Activated naive CD4-positive, alpha-beta T cell treated with anti-CD3 and anti-CD28 coated beads, Interleukin-2, amount 50 U/mL, for 72 hours (primary cell): Measurements from ENCODE around the gene ENG. TPM values are rescaled to one million over a fixed set of nuclear protein-coding genes. Genes with fewer than 3 reads are reported as not detected.
"Not testable (repeated sequence)": the region's sequence is repeated elsewhere in the genome, so short reads cannot be mapped to it uniquely, and the experiment has no call there.

ENCODE experiments used
- ATAC-seq, 2 donors: fragments of 150-1000 bp; cut with Tn5 transposase; 2 replicates each; pipeline ENCODE4 v1.10.0; 2021; ENCODE audit warnings: mild to moderate bottlenecking in 2 of 2, moderate library complexity in 2 of 2
- DNase-seq, 2 donors: peaks; one replicate each; pipeline ENCODE4 v3.0.0; 2021 to 2022; ENCODE audit warnings: low spot score in 2 of 2
- H3K27ac Mint-ChIP-seq, 2 donors: one replicate each; pipeline ENCODE4 v1.8.0; 2022; ENCODE audit warnings: mild to moderate bottlenecking in 2 of 2, mixed read lengths in 2 of 2
- H3K36me3 Mint-ChIP-seq, 2 donors: one replicate each; pipeline ENCODE4 v1.8.0; 2022; ENCODE audit warnings: mixed read lengths in 2 of 2
- H3K9me3 Mint-ChIP-seq, 2 donors: one replicate each; pipeline ENCODE4 v1.8.0; 2022; ENCODE audit warnings: mixed read lengths in 2 of 2
- total RNA-seq, 2 donors: library from RNA; stranded (reverse); gene quantifications; one replicate each; pipeline ENCODE4 v1.2.3, GENCODE V29; 2022

Gene ENG
- total RNA-seq, 2 donors from 2014 or later = 12.9 to 24.1 TPM

- Mint-ChIP-seq H3K36me3 (no peaks in the 10 kb centered on the region), H3K27ac (no peak overlapping the region), H3K9me3 (no peaks in the 10 kb centered on the region)
- ATAC-seq (no peak), DNase-seq (no peak)
Observed at GRCh38 chr9:127871531-127871930, 17.1 kb upstream of the ENG start.

- no peak for DNase-seq
- Mint-ChIP-seq H3K36me3 (no peaks in the 10 kb centered on the region), H3K27ac (no peak overlapping the region), H3K9me3 (no peaks in the 10 kb centered on the region)
- ATAC-seq = no peak
Observed at GRCh38 chr9:127870887-127871286, 16.4 kb upstream of the ENG start.

GRCh38 chr9:127870153-127870491, 15.7 kb upstream of the ENG start:
- peak in 1 of 2 donors; percentile 2 for ATAC-seq
- not testable (repeated sequence) for DNase-seq, H3K9me3 Mint-ChIP-seq, H3K36me3 Mint-ChIP-seq, H3K27ac Mint-ChIP-seq

- Mint-ChIP-seq H3K36me3 (no peaks in the 10 kb centered on the region), H3K9me3 (no peaks in the 10 kb centered on the region), H3K27ac (no peak overlapping the region)
- peak; percentile 85 to 93 for DNase-seq
- ATAC-seq = peak; percentile 81 to 90
Observed at GRCh38 chr9:127869310-127870152, 15.1 kb upstream of the ENG start.

- H3K27ac Mint-ChIP-seq = no peak overlapping the region
- DNase-seq = no peak
- ATAC-seq = no peak
- no peaks in the 10 kb centered on the region for H3K36me3 Mint-ChIP-seq
- H3K9me3 Mint-ChIP-seq = no peaks in the 10 kb centered on the region
Observed at GRCh38 chr9:127868278-127868902, 13.9 kb upstream of the ENG start.

- H3K36me3 Mint-ChIP-seq = no peaks in the 10 kb centered on the region
Observed at GRCh38 chr9:127867356-127868277, 13.2 kb upstream of the ENG start.

GRCh38 chr9:127866535-127866934, 12.1 kb upstream of the ENG start:
- no peaks in the 10 kb centered on the region for H3K36me3 Mint-ChIP-seq

More at GRCh38 chr9:127867356-127868277, 13.2 kb upstream of the ENG start:
- DNase-seq (no peak), ATAC-seq (no peak)
- no peak overlapping the region for H3K27ac Mint-ChIP-seq
- no peaks in the 10 kb centered on the region for H3K9me3 Mint-ChIP-seq

GRCh38 chr9:127865645-127866464, 11.4 kb upstream of the ENG start:
- DNase-seq (no peak), ATAC-seq (peak; percentile 62 to 75)
- H3K27ac Mint-ChIP-seq = peak overlapping the region; percentile 7 to 52
- no peaks in the 10 kb centered on the region for H3K36me3 Mint-ChIP-seq
- no peaks in the 10 kb centered on the region for H3K9me3 Mint-ChIP-seq

More at GRCh38 chr9:127866535-127866934, 12.1 kb upstream of the ENG start:
- Mint-ChIP-seq H3K27ac (no peak overlapping the region), H3K9me3 (no peaks in the 10 kb centered on the region)
- DNase-seq = no peak
- no peak for ATAC-seq

- DNase-seq = no peak
- peak overlapping the region in 1 of 2 donors; percentile 76 for H3K27ac Mint-ChIP-seq
- H3K36me3 Mint-ChIP-seq = no peaks in the 10 kb centered on the region
- ATAC-seq = no peak
- no peaks in the 10 kb centered on the region for H3K9me3 Mint-ChIP-seq
Observed at GRCh38 chr9:127863191-127863621, 8.7 kb upstream of the ENG start.

- no peak for DNase-seq
- peak in 1 of 2 donors; percentile 39 for ATAC-seq
- peak overlapping the region; percentile 76 to 88 for H3K27ac Mint-ChIP-seq
- no peaks in the 10 kb centered on the region for H3K9me3 Mint-ChIP-seq
- no peaks in the 10 kb centered on the region for H3K36me3 Mint-ChIP-seq
Observed at GRCh38 chr9:127862075-127863011, 7.9 kb upstream of the ENG start.

- no peaks in the 10 kb centered on the region for H3K9me3 Mint-ChIP-seq
- no peaks in the 10 kb centered on the region for H3K36me3 Mint-ChIP-seq
- no peak for ATAC-seq
- H3K27ac Mint-ChIP-seq = peak overlapping the region in 1 of 2 donors; percentile 40
- DNase-seq = no peak
Observed at GRCh38 chr9:127860779-127861178, 6.3 kb upstream of the ENG start.

GRCh38 chr9:127860260-127860659, 5.8 kb upstream of the ENG start:
- Mint-ChIP-seq H3K36me3 (no peaks in the 10 kb centered on the region), H3K27ac (no peak overlapping the region), H3K9me3 (no peaks in the 10 kb centered on the region)
- ATAC-seq (no peak), DNase-seq (no peak)

- no peak for DNase-seq
Observed at GRCh38 chr9:127858041-127858512, 3.6 kb upstream of the ENG start.

GRCh38 chr9:127857278-127857677, 2.8 kb upstream of the ENG start:
- peaks cover 0 to 12% of the 10 kb centered on the region in 2 donors for H3K36me3 Mint-ChIP-seq
- H3K27ac Mint-ChIP-seq = peak overlapping the region; percentile 60 to 90
- DNase-seq (no peak), ATAC-seq (no peak)
- H3K9me3 Mint-ChIP-seq = no peaks in the 10 kb centered on the region

More at GRCh38 chr9:127858041-127858512, 3.6 kb upstream of the ENG start:
- ATAC-seq = no peak
- peaks cover 0 to 6% of the 10 kb centered on the region in 2 donors for H3K36me3 Mint-ChIP-seq
- no peak overlapping the region for H3K27ac Mint-ChIP-seq
- no peaks in the 10 kb centered on the region for H3K9me3 Mint-ChIP-seq

GRCh38 chr9:127856729-127857116, 2.3 kb upstream of the ENG start:
- peak overlapping the region in 1 of 2 donors; percentile 90 for H3K27ac Mint-ChIP-seq
- H3K36me3 Mint-ChIP-seq = peaks cover 0 to 15% of the 10 kb centered on the region in 2 donors
- no peak for ATAC-seq
- no peak for DNase-seq
- no peaks in the 10 kb centered on the region for H3K9me3 Mint-ChIP-seq
